NCI-H2227 treated with DMSO at 0.1 percent for 48 hours (cell line): Measurements from ENCODE around the gene WNT7B.

Experiments
- DNase-seq: peaks from one replicate; lab custom pipeline; 2025; lab: John Stamatoyannopoulos, UW

Gene WNT7B

DNA sequence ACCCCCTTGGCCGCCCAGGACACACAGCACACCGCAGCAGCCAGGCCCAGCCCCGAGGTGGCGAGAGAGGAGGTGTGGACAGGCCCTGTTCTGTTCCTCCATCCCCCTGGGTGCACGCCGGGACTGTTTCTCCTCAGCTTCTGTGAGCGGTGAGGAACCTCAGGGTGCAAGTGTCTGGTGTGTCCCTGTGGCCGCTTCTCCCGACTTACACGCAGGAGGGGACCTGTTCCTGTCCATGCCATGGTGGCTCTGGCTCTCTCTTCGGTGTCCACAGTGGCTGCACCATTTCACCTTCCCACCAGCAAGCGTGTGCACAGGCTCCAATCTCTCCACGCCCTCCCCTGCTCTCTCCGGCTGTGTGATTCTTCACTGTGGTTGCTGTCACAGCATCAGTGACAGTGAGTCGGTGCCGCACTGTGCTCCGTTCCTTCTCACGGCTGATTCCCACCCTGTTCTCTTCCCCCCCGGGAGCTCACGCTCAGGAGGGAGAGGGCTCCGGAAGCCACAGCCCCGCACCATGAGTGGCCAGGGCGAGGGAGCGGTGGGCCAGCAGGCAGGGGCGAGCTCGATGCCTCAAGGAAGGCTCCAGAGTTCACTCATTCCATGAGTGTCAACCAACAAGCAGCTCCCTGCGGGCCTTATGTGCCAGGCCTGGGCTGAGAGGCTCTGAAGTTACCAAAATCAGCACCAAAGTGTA, 18.6 kb upstream of the WNT7B start:
- no peak for DNase-seq

DNA sequence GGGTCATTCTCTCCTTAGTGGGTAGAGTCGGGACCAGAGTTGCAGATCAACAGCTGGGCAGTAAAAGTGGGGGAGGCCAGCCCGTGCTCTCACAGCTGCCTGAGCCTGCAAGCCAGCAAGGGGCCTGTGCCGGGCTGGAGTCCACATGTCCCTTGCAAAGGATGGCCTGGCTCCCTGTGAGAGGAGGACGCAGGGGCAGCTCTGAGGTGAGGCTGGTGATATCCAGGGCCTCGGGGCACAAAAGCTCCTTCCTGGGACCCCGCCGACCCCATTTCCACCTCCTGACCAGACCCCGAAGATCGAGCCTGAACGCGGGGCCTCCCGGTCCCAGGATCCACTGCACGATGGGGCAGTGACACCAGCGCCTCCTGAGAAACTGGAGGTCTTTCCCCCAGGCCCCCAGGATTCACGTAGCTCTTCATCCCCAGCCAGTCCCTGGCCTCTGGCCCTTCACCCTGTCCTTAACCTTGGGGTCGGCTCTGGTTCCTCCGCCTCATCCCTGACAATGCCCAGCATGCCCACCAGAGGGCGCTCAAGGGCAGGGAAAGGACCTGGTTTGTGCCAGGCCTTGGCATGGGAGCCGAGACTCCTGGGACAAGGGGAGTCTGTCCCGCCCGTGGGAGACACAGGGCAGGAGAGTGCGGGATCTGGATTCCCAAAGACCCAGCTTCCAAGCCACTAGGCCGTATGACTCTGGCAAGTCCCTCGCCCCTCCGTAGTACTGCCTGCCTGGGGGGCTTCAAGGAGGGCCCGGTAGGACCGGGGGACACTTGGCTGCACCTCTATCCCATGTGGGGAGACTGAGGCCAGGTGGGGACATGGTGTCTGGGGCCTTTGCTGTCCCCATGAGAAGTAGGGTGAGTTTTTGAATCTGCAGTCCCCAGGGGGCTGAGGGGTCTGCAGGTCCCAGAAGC, 17.8 kb upstream of the WNT7B start:
- DNase-seq: no peak

DNA sequence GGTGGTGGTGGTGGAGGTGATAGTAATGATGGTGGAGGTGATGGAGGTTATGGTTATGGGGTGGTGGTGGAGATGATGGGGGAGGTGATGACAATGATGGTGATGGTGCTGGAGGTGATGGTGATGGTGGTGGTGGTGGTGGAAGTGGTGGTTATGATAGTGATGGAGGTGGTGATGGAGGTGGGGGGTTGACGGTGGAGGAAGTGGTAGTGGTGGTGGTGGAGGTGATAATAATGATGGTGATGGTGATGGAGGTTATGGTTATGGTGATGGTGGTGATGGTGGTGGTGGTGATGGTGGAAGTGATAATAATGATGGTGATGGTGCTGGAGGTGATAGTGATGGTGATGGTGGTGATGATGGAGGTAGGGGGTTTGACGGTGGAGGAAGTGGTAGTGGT, 16.9 kb upstream of the WNT7B start:
- DNase-seq: no peak

DNA sequence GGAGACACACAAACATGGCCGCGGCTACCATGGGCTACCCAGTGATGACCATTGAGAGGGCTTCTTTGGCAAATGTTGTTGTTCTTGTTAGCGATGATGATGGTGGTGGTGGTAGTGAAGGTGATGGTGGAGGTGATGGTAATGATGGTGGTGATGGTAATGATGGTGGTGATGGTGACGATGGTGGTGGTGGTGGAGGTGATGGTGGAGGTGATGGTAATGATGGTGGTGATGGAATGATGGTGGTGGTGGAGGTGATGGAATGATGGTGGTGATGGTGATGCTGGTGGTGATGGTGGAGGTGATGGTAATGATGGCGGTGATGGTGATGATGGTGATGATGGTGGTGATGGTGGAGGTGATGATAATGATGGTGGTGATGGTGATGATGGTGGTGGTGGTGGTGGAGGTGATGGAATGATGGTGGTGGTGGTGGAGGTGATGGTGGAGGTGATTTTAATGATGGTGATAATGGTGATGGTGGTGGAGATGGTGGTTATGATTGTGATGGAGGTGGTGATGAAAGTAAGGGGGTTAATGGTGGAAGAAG, 16.3 kb upstream of the WNT7B start:
- no peak for DNase-seq

DNA sequence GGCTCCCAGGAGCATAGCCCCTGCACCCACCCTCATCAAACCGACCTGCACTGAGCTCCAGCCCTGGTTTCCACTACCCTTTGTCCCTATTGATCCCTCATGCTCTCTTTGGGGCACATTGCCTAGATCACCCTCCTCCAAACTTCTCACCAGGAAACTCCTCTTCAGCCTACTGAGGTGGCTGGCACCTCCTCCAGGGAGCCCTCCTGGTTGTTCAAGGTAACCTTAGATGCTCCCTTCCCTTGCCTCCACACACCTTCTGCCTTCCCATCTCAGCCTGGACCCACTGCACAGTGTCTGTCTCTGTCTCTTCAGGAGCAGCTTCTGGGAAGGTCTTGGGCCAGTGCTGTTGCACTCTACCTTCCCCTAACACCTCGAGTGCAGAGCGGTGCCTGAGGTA, 15.8 kb upstream of the WNT7B start:
- DNase-seq: no peak

DNA sequence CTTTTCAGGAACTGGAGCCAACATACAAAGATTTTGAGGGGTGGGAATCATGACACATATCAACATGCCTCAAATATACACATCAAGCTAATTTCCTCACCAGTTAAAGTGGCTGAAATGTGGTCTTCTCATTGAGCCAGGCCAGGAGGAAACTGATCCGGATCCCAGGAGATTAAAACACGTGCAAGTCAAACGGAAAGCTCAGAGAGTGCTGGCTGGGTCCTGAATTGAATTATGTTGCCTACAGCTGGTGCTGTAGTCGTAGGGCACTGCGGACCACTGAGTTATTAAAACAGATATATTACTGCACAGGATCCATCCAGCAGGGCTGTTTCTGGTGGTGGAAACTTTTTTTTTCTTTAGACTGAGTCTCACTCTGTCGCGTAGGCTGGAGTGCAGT, 14.1 kb upstream of the WNT7B start:
- no peak for DNase-seq

DNA sequence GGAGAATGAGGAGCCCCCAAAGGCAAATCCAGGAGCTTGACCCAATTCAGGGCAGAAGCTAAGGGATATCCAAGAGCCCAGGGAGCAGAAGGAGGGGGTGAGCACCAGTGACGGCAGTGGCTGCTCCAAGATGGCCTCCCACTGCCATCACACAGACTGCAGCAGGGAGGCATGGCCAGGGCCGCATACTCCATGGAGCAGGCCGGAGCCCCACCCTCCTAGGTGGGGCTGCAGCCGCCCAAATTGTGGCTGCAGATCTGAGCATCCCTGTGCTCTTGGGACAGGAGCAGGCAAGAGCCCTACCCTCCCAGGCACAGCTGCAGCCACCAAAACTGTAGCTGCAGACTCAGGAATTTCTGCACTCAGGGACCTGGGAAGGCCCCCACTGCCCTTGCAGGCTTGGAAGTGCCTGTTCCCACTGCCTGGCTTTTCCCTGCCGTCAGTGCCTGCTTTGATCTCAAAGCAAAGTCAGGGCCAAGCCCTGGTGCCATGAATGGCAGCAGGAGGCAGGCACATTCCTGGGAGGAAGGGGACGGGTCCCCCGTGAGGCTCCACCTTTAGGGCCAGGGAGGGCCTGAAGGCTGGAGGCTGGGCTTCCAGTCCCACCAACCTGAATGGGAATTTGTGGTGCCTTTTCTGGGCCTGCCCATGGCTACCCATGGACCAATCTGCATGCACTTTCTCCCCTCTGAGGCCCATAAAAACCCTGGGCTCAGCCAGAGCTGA, 10.3 kb upstream of the WNT7B start:
- no peak for DNase-seq

DNA sequence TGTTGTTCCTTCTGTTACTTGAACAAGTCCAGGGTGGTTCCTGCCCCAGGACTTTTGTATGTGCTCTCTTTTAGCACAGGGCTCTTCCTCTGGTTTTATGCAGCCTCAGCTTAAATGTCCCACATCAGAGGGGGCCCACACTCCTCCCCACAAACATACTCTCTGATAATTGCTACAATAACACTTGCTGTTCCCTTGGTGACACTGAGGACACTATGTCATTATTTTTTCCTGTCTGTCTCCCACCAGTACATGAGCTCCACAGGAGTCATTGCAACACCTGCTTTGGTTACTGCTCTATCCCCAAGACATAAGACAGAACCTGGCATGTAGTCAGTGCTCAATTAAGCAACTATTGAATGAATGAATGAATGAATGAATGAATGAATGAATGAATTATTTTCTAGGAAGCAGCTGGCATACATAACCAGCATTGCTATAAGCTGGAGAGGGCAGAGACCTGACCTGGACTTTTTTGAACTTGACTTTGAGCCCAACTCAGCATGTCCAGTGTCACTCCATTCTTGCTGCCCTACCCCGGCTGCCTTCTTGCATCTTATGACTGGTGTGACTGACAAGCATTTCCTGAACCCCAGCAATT, 7.5 kb upstream of the WNT7B start:
- no peak for DNase-seq

DNA sequence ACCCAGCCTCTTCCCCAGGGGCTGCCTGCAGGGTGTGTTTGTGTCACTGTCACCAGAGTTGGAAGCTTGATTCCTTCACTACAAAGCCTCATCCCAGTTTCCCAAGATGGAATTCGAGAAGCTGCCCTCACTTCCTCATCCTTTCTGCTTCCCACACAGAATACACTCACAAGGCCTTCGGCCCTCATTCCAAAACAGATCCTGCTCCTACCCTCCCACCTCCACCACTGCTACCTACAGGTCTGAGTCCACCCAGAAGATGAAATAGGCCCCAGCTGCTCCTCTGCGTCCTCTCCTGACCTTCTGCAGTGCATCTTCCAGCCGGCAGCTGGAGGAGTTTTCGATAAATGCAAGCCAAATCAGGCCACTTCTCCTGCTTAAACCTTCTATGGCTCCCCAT, 6.8 kb upstream of the WNT7B start:
- DNase-seq: no peak

DNA sequence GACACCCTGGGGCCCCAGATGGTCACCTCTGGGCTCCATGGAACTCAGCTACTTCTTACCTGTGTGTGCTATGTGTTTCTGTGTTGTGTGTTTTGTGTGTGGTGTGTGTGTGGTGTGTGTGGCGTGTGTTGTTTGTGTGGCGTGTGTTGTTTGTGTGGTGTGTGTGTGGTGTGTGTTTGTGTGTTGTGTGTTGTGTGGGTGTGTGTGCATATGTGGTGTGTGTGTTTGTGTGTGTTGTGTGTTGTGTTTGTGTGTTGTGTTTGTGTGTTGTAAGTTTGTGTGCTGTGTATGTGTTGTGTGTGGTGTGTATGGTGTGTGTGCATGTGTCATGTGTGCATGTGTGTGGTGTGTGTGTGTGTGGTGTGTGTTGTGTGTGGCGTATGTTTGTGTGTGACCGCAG, 3.8 kb upstream of the WNT7B start:
- DNase-seq: no peak

DNA sequence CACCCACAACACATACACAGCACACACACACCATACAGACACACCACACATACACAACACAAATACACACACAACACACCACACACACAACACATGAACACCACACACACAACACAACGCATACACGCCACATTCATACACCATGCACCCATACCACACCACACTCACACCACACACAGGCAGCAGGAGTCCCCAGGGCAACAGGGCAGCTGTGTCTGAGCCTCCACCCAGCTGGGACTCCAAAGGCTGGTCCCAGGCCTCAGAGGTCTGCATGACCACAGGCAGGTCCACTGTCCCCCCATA, 3.3 kb upstream of the WNT7B start:
- DNase-seq: no peak

DNA sequence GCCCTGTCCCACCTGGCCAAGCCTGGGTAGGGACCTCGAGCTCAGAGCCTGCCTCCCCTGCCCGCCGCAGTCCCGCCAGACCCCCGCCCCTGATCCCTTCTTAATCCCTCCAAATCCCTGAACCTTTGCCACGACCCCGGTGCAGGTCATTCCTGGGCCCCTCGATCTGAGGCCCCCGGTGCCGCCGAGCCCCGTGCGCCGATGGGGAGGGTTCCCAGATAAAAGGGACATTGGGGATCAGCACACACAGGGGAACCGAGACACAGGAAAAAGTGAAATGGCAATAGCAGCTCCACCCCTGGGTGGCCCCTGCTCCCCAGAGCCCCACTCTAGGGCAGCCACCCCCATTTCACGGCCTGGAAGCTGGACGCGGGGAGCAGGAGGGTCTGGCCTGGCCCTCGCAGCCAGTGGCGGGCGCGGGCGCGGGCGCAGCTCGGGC, 1.3 kb upstream of the WNT7B start:
- DNase-seq: no peak

DNA sequence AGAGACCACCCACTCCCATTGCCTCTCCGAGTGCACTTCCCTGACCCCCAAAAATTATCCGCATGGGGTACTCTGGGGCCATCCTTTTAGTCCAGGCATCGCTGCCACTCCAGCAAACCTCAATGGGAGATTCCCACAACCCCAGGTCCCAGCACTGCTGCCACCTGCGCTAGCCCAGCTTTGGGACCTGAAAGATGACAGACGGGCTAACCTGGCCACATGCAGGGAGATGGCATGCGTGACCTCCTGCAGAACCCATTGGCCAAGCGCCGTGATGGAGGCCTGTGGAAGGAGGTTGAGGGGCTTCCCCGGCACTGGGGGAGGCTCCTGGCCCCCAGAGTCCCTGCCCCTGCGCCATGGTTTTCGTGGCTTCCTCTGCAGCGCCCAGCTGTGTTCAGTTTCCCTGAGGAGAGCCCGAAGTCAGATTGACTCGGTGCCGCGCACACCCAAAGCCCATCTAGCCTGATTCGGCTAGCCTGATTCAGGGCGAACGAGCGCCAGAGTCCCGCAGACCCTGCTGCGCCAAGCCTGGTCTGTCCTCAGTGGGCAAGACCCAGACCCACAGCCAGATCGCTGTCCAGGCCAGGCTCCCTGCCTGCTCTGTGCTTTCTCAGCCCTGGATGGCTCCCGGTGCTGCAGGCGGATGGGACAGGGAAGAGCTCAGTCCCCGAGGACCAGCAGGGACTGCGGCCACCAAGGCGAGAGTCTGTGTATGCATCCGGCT, 751 bp upstream of the WNT7B start:
- DNase-seq: no peak

DNA sequence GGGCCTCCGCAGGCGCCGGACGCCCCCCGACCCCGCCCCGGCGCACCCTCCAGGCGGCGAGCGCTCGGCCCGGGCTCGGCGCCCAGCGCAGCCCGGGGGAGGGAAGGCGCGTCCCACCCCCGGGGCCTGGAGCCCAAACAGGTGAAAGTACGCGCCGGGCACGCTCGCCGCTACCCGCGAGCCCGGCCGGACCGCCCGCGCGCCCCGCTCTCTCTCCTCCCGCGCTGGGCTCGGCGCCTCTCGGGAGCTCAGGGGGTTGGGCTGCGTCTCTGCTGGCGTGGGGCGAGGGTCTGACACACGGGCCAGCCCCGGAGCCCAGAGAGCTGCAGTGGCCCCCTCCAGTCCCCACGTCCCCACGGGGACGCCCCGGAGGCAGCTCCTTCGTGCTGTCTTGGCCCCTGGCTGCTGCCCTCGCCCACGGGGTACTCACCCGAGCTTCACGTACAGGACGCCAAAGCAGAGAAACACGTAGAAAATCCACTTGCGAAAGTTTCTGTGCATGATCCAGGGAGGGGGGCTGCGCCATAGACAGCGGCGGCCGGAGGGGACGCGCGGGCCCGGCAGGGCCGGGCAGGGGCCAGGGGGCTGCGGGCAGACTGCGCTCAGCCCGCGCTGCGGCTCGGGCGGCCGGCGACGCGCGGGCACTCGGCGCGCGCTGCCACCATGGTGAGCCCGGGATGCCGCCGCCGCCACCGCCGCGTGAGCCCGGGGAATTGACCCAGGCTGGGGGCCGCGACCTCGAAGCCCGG, 534 bp downstream of the WNT7B start:
- DNase-seq: no peak

DNA sequence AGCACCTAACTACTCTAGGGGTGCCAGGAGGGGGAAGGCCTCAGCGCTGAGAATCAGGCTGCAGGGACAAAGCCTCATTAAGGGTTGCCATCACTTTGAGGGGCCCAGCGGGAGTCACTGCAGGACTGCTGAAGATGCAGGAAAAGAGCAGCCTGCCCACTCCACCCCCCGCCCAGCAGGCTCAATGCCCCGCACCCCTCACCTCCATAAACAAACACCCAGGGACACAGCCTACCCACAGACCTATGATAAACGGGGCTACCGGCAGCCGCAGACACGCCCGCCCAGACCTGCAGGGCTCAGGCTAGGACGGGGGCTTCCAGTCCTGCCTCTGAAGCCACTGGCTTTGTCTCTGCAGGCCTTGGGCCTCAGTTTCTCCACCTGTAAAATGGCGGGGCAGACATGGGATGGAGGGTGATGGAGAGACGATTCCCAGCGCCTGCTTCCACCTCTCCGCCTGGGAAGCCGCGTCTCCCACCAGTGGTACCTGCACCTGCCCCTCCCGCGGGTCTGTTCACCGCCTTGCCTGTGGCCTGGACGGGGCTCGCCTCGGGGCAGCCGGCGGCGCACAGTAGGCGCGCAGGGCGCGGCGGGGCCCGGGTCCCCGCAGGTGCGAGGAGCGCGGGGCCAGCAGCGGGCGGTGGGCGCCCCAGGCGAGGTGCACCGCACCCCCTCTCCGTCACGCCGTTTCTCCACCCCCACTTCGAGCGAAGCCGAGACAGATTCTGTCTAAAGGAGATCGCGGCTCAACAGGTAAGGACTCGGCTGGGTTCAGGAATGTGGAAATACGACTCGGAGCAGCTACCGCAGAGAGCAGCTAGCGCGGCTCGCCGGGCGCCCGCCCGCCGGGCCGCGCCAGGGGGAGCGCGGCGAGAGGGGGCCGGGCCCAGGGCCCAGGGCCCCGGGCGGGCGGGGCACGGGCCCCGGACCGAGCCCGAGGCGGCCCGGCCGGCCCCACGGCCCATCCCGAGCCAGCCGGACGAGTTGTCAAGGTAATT, 1.5 kb downstream of the WNT7B start:
- DNase-seq: no peak

DNA sequence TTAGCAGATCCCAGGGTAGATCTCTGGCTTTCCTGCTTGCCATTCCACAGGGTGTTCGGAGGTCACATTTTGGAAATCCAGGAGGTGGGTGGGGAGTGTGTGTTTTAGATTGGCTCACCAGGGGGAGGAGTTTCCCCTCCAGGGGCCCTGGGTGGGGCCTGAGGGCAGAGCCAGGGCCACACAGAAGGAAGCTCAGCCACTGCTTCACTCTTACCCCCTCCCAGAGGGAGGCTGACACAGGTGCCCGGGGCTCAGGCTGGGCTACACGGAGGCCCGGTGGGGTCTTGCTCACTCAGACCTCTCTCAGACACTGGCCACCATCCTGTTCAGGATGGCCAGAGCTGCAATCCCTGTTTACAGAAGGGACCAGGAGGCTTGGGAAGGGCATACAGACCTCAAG, 2.5 kb downstream of the WNT7B start:
- DNase-seq: no peak

DNA sequence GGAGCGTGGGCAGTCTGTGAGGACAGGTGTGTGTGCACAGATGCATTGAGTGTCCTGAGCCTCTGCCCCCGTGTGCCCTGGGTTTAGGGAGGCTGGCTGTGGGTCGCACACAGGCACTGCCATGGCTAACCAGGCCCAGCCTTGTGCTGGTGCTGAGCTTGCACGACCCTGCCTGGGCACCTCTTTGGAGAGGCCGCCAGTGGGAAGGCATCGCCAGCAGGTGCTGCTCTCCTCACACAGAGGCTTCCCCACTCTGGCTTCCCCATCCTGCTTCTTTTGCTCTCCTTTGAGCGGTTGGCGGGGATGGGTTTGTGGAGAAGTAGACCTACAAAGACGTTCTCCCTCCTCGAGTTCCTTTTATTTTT, 4.1 kb downstream of the WNT7B start:
- no peak for DNase-seq

DNA sequence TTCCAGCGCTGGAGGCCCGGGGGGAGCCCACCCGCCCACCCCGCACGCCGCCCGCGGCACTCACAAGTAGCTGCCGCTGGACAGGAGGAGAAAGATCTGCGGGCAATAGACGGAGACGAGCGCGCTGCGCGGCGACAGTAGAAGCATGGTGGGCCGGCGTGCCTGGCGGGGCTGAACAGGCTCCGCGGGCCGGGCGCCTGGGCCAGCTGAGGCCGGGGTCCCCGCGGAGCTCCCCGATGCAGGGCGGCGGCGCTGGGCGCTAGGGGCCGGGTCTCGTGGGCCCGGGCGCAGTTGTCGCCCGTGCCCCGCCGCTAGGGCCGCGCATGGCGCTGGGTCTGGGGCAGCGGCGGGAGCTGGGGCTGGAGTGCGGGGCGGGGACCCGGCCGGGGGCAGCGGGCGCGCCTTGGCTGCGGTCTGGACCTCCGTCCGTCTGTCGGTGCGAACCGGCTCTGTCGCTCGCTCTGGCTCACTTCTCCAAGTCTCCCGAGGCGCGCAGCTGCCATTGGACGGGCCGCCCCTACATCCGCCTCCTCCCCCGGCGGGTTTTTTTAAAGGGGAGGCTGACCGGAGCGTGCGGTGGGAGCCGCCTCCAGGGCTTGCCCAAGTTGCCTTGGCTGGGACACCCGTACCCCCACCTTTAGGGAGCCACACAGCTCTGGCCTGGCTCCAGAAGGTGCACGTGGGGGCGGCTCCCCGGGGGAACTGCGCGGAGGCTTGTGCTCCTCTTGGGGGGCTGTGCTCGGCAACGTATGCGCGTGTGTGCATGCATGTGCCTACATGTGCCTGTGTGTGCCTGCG, 4.7 kb downstream of the WNT7B start:
- DNase-seq: no peak
